Gastrocnemius medialis (tissue), 4 donors: ENCODE results near the gene INPP5F.

Experiments used
- CTCF ChIP-seq, 5 experiments: fragments of 450-650 bp in 3 of 5; fragments of 200-600 bp in 2 of 5; sonication (generic) in 2 of 5; IDR thresholded peaks in 4 of 5; conservative IDR thresholded peaks in 1 of 5; 1 replicate in 4 of 5; 2 replicates in 1 of 5; pipeline ENCODE4 v1.5.1; 2016 to 2019; ENCODE audit warnings: antibody characterized with exemption in 5 of 5, mild to moderate bottlenecking in 3 of 5, moderate library complexity in 3 of 5
- POLR2A ChIP-seq, 2 donors: fragments of 450-650 bp; IDR thresholded peaks; one replicate each; pipeline ENCODE4 v1.6.1; 2017; ENCODE audit warnings: antibody characterized with exemption in 2 of 2, mild to moderate bottlenecking in 2 of 2, moderate library complexity in 2 of 2

- TF ChIP-seq CTCF (IDR thresholded peaks at IDR 0.05 in 4 of 5, conservative IDR thresholded peaks at IDR 0.05 in 1 of 5) (no peak), POLR2A (IDR thresholded peaks at IDR 0.05) (no peak)
Measured at GRCh38 chr10:119754085-119754484, 28.2 kb downstream of the INPP5F start.
